ENCODE results near the gene GRID1.

DNA sequence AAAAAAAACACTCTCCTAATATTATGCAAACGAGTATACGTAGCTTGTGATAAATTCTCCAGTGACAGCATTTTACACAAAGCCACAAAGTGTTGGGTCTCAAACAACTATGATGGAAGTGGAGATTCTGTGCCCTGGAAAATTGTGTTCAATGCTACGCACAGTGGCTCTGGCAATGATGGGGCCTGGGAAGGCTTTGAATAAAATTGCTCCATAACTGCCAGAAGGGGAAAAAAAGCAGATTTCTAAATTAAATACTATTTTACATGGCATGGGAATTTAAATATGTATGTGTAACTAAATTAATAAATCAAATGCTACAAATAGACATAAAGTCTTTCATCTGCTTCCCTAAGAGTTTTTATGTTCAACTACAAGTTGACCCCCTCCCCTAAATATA lies 306.7 kb downstream of the GRID1 start:
- TF ChIP-seq POLR2AphosphoS5 (IDR thresholded peaks at IDR 0.05; ENCODE audit: low read depth, low read length) (no peak), POLR2A (IDR thresholded peaks at IDR 0.05; ENCODE audit: low read depth, low read length) (no peak)

Measured in GM12891 (cell line).